ENCODE results near the gene DHX16. TPM values are rescaled to one million over a fixed set of nuclear protein-coding genes. Genes with fewer than 3 reads are reported as not detected.

DHX16 gene
- total and polyA plus RNA-seq, 2 of the 8 experiments (the other 6 are each of a cell fraction or from before 2014, with no cell fraction given): 27.4 to 44.4 TPM

DNA sequence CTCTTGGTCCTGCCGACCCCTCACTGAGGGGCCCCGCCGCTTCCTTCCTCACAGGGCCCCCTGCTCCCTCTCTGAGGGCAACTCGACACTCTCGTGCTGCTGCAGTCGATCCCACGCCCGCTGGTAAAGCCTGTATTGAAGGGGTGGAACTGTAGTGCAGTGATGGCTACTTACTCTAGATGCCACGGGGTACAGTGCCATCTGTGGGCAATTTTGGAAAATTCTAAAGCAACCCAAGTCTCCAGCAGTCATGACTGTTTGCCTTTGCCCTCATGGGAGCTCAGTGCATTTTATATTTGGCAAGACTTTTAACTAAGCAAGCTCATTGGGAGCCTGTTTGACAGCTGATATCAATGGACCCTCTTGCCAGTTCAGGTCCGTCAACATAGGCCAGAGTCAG lies 32.3 kb downstream of the DHX16 start:
- Histone ChIP-seq H4K20me1 (replicated peaks in 1 of 2; ENCODE audit: control insufficient read depth in 1 of 2, insufficient read depth in 2 of 2, low read length in 2 of 2) (peaks cover 0 to 2% of the 10 kb centered on the region in 2 experiments), H2BK12ac (ENCODE audit: low read depth, low read length) (no peak overlapping the region), H2BK15ac (ENCODE audit: low read length) (no peak overlapping the region), H3K4me2 (ENCODE audit: insufficient read depth in 1 of 2, low read depth in 2 of 2, low read length in 2 of 2) (no peak overlapping the region), H3K18ac (ENCODE audit: extremely low read depth, low read length) (no peak overlapping the region), H4K5ac (ENCODE audit: insufficient read length, low read depth, low read length) (no peak overlapping the region), H2AK5ac (ENCODE audit: low read depth, low read length) (no peak overlapping the region), H3K36me3 (ENCODE audit: control insufficient read depth in 2 of 4, insufficient read depth in 4 of 4, low read length in 3 of 4) (peaks cover 8 to 19% (median 13%) of the 10 kb centered on the region in 4 experiments), H3K9ac (replicated peaks in 1 of 4; ENCODE audit: extremely low read depth in 1 of 4, low read depth in 3 of 4, low read length in 3 of 4) (no peak overlapping the region), H2BK20ac (ENCODE audit: low read length) (no peak overlapping the region), H3K23me2 (ENCODE audit: low read depth, low read length) (no peaks in the 10 kb centered on the region; the same call in 1 of the 2 replicates), H3K9me3 (ENCODE audit: insufficient read depth in 2 of 2, low read depth in 1 of 2, low read length in 1 of 2) (no peaks in the 10 kb centered on the region), H4K8ac (ENCODE audit: extremely low read depth, insufficient read depth, low read length) (no peak overlapping the region), H3K4ac (replicated peaks; ENCODE audit: insufficient read length, low read depth, low read length) (no peak overlapping the region), H2AFZ (ENCODE audit: low read length) (no peak overlapping the region), H3K27me3 (replicated peaks in 1 of 4; ENCODE audit: control insufficient read depth in 3 of 4, extremely low read depth in 1 of 4, insufficient read depth in 3 of 4, low read length in 3 of 4) (no peaks in the 10 kb centered on the region), H3K4me1 (replicated peaks in 1 of 4; ENCODE audit: control insufficient read depth in 3 of 4, insufficient read depth in 4 of 4, low read length in 3 of 4) (no peaks in the 10 kb centered on the region), H3K79me2 (ENCODE audit: control insufficient read depth in 1 of 2, insufficient read depth in 2 of 2, low read length in 2 of 2) (peaks cover 0 to 1% of the 10 kb centered on the region in 2 experiments; a peak in 2 of 4 replicates), H2BK5ac (ENCODE audit: low read depth, low read length) (no peak overlapping the region), H3K4me3 (ENCODE audit: extremely low read depth in 1 of 4, insufficient read depth in 2 of 4, low read depth in 3 of 4, low read length in 4 of 4) (no peak overlapping the region), H3K14ac (ENCODE audit: insufficient read length) (no peak overlapping the region), H3K79me1 (ENCODE audit: low read depth, low read length) (peaks cover 2% of the 10 kb centered on the region; the same call in 1 of the 2 replicates), H3K23ac (ENCODE audit: insufficient read length) (no peak overlapping the region), H3K27ac (ENCODE audit: low read depth, low read length) (no peak overlapping the region), H2BK120ac (replicated peaks; ENCODE audit: low read depth, low read length) (no peak overlapping the region), H3K56ac (replicated peaks; ENCODE audit: insufficient read length, low read depth, low read length) (no peak overlapping the region), H4K91ac (replicated peaks; ENCODE audit: insufficient read length, low read length) (no peak overlapping the region)
- ChIA-PET POLR2A (ENCODE audit: partially characterized antibody) (interaction anchor here (0.6 to 3.2 kb wide), 13 partner anchors 8 to 101 kb away, joined by 3 to 27 read pairs (median 4); partner anchors contain the start of gene DHX16), CTCF (ENCODE audit: partially characterized antibody) (interaction anchor here (0.8 to 1.4 kb wide), 4 partner anchors 14 to 95 kb away, joined by 3 to 5 read pairs (median 3); partner anchors contain the start of gene ATAT1)
- WGBS, 2 experiments (ENCODE audit: extremely low coverage in 1 of 2, insufficient coverage in 1 of 2, insufficient read length in 1 of 2, insufficient replicate concordance in 2 of 2, low coverage in 1 of 2, low lambda C conversion rate in 2 of 2, missing lambda C conversion rate in 1 of 2): 94% methylated on average over 10 of the region's 10 CpGs; no CpG with 5 or more reads in 1 of the 2 experiments
- no peak for FAIRE-seq
- no peak for DNase-seq (ENCODE audit: low read depth in 1 of 2, low spot score in 2 of 2)
- TF ChIP-seq BRCA1 (IDR thresholded peaks at IDR 0.05; ENCODE audit: low read depth, low read length) (no peak), CHD1 (IDR thresholded peaks at IDR 0.05; ENCODE audit: low read depth, low read length) (no peak), JUND (IDR thresholded peaks at IDR 0.05; ENCODE audit: low read length) (no peak), KDM5A (IDR thresholded peaks at IDR 0.05; ENCODE audit: low read length) (no peak), SUZ12 (IDR thresholded peaks at IDR 0.05; ENCODE audit: low read length) (no peak), ASH2L (IDR thresholded peaks at IDR 0.05; ENCODE audit: low read length) (no peak), POLR2A (IDR thresholded peaks at IDR 0.05; ENCODE audit: control extremely low read depth in 1 of 2, low read depth in 2 of 2, low read length in 2 of 2) (no peak), SRF (IDR thresholded peaks at IDR 0.05; ENCODE audit: low read depth, low read length) (no peak), JUN (IDR thresholded peaks at IDR 0.05; ENCODE audit: low read depth, low read length) (no peak), YY1 (IDR thresholded peaks at IDR 0.05; ENCODE audit: low read depth, low read length) (no peak), TAF7 (optimal IDR thresholded peaks at IDR 0.05; ENCODE audit: borderline replicate concordance, low read depth, low read length) (no peak), BCL11A (IDR thresholded peaks at IDR 0.05; ENCODE audit: low read depth in 2 of 2, low read length in 2 of 2) (no peak), SP1 (IDR thresholded peaks at IDR 0.05; ENCODE audit: low read depth, low read length) (no peak)
- TF ChIP-seq, protein P1, sequence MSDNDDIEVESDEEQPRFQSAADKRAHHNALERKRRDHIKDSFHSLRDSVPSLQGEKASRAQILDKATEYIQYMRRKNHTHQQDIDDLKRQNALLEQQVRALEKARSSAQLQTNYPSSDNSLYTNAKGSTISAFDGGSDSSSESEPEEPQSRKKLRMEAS (IDR thresholded peaks at IDR 0.05): no peak
- TF ChIP-seq, protein P2, sequence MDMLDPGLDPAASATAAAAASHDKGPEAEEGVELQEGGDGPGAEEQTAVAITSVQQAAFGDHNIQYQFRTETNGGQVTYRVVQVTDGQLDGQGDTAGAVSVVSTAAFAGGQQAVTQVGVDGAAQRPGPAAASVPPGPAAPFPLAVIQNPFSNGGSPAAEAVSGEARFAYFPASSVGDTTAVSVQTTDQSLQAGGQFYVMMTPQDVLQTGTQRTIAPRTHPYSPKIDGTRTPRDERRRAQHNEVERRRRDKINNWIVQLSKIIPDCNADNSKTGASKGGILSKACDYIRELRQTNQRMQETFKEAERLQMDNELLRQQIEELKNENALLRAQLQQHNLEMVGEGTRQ (IDR thresholded peaks at IDR 0.05; ENCODE audit: low read length): no peak

All from H1 (cell line).